RWPE2 (cell line): ENCODE results near the gene TTR.

Experiments
- ATAC-seq: fragments of 200-7000 bp; cut with Tn5 transposase; 3 replicates; pipeline ENCODE4 v1.9.1; 2021; ENCODE audit warnings: low read depth
- DNase-seq: peaks from one replicate; pipeline ENCODE4 v3.0.0-alpha.2; 2020; ENCODE audit warnings: low spot score
- H3K27ac ChIP-seq: fragments of 450-650 bp; 2 replicates; pipeline ENCODE4 v1.5.1; 2017; ENCODE audit warnings: mild to moderate bottlenecking; ENCODE audit not compliant: poor library complexity, severe bottlenecking
- H3K27me3 ChIP-seq: fragments of 250-450 bp; sonication (Bioruptor Pico); 2 replicates; pipeline ENCODE4 v1.5.1; 2021; ENCODE audit warnings: mild to moderate bottlenecking, moderate library complexity; ENCODE audit not compliant: insufficient read depth, poor library complexity, severe bottlenecking
- H3K36me3 ChIP-seq: fragments of 250-450 bp; sonication (Bioruptor Pico); 2 replicates; pipeline ENCODE4 v1.5.1; 2020; ENCODE audit warnings: low read depth, mild to moderate bottlenecking, moderate library complexity
- H3K4me1 ChIP-seq: fragments of 250-450 bp; sonication (Bioruptor Pico); 2 replicates; pipeline ENCODE4 v1.5.1; 2021; ENCODE audit warnings: mild to moderate bottlenecking, moderate library complexity; ENCODE audit not compliant: insufficient read depth, poor library complexity, severe bottlenecking
- H3K4me3 ChIP-seq: fragments of 250-450 bp; sonication (Bioruptor Pico); 2 replicates; pipeline ENCODE4 v1.5.1; 2021; ENCODE audit warnings: mild to moderate bottlenecking, moderate library complexity; ENCODE audit not compliant: severe bottlenecking
- H3K9me3 ChIP-seq: fragments of 250-450 bp; sonication (Bioruptor Pico); 2 replicates; pipeline ENCODE4 v1.5.1; 2021; ENCODE audit warnings: mild to moderate bottlenecking, moderate library complexity; ENCODE audit not compliant: severe bottlenecking
- TF ChIP-seq, protein P1 (sequence below): fragments of 450-650 bp; IDR thresholded peaks from one replicate; pipeline ENCODE4 v1.5.1; 2017; ENCODE audit warnings: mild to moderate bottlenecking, moderate library complexity; ENCODE audit not compliant: poor library complexity, severe bottlenecking

TTR gene

DNA sequence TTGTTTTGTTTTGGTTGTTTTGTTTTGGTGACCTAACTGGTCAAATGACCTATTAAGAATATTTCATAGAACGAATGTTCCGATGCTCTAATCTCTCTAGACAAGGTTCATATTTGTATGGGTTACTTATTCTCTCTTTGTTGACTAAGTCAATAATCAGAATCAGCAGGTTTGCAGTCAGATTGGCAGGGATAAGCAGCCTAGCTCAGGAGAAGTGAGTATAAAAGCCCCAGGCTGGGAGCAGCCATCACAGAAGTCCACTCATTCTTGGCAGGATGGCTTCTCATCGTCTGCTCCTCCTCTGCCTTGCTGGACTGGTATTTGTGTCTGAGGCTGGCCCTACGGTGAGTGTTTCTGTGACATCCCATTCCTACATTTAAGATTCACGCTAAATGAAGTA, at the start of gene TTR:
TTR (plus strand) TSS at position 250 of the 400 bp plus-strand sequence; CDS start at position 276, 26 bp downstream.
- H3K4me3 ChIP-seq: no peak within 1 kb of the TSS
- no peaks in the 10 kb centered on the region for H3K27me3 ChIP-seq
- H3K36me3 ChIP-seq: no peaks in the 10 kb centered on the region
- no peaks in the 10 kb centered on the region for H3K4me1 ChIP-seq
- ATAC-seq: no peak
- no peak for DNase-seq
- H3K9me3 ChIP-seq: no peaks in the 10 kb centered on the region
- H3K27ac ChIP-seq: no peak within 1 kb of the TSS
- TF ChIP-seq, protein P1, sequence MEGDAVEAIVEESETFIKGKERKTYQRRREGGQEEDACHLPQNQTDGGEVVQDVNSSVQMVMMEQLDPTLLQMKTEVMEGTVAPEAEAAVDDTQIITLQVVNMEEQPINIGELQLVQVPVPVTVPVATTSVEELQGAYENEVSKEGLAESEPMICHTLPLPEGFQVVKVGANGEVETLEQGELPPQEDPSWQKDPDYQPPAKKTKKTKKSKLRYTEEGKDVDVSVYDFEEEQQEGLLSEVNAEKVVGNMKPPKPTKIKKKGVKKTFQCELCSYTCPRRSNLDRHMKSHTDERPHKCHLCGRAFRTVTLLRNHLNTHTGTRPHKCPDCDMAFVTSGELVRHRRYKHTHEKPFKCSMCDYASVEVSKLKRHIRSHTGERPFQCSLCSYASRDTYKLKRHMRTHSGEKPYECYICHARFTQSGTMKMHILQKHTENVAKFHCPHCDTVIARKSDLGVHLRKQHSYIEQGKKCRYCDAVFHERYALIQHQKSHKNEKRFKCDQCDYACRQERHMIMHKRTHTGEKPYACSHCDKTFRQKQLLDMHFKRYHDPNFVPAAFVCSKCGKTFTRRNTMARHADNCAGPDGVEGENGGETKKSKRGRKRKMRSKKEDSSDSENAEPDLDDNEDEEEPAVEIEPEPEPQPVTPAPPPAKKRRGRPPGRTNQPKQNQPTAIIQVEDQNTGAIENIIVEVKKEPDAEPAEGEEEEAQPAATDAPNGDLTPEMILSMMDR: no peak

DNA sequence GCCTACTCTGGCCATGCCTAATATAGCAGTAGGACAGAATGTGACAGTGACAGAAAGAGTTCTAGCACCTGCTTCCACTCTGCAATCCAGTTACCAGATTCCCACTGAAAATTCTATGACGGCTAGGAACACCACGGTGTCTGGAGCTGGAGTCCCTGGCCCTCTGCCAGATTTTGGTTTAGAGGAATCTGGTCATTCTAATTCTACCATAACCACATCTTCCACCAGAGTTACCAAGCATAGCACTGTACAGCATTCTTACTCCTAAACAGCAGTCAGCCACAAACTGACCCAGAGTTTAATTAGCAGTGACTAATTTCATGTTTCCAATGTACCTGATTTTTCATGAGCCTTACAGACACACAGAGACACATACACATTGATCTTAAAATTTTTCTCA, 45.2 kb upstream of the TTR start:
- DNase-seq: no peak
- peaks cover 50% of the 10 kb centered on the region for H3K36me3 ChIP-seq
- no peak overlapping the region for H3K4me3 ChIP-seq
- no peaks in the 10 kb centered on the region for H3K4me1 ChIP-seq
- 0 out of 3 replicates have a peak, but pooled peaks have one; percentile 11 for ATAC-seq
- no peaks in the 10 kb centered on the region for H3K27me3 ChIP-seq
- TF ChIP-seq, protein P1: no peak
- no peak overlapping the region for H3K27ac ChIP-seq
- no peaks in the 10 kb centered on the region for H3K9me3 ChIP-seq

DNA sequence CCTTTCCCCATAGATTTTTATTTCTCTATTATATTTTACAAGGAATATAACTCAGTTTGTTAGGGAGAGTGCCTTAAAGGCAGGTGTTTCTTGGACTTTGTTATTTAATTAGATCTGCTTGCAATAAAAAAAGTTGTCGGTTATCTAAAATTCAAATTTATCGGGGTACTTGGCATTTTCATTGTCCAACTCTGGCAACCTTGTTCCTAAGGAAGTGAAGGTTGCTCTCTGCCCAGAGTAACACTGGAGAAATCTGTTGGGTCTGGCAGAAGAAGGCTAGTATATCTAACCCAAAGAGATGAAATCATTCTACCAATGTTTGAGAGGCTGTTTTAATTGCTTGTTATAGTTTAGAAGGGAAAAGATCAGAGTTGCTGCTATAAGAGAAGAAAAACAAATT, 42.8 kb upstream of the TTR start:
- ATAC-seq (no peak), DNase-seq (no peak)
- Histone ChIP-seq H3K36me3 (peaks cover 29% of the 10 kb centered on the region), H3K4me3 (no peak overlapping the region), H3K4me1 (no peaks in the 10 kb centered on the region), H3K27ac (no peak overlapping the region), H3K27me3 (no peaks in the 10 kb centered on the region), H3K9me3 (no peaks in the 10 kb centered on the region)
- TF ChIP-seq, protein P1: no peak

DNA sequence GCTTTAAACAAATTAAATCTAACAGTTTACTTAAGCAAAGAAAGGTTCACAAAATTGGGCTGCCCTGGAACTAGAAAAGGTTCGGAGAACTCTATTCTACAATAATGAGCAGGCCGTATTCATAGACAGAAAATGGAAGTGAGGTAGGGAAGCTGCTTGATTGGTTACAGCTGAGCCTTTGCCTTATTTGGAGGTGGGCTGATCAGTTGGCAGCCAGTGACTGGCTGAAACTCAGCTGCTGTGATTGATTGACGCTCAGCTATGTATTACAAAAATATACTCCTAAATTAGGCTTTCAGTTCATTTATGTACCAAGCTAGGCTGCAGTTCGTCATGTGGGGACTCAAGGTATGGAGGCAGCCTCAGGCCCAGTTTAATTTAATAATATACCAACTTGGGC, 42.3 kb upstream of the TTR start:
- Histone ChIP-seq H3K9me3 (no peaks in the 10 kb centered on the region), H3K4me3 (no peak overlapping the region), H3K36me3 (peaks cover 24% of the 10 kb centered on the region), H3K27me3 (no peaks in the 10 kb centered on the region), H3K27ac (no peak overlapping the region), H3K4me1 (no peaks in the 10 kb centered on the region)
- TF ChIP-seq, protein P1: no peak
- ATAC-seq (peak; percentile 39; the same call in 2 of the 3 replicates), DNase-seq (no peak)

DNA sequence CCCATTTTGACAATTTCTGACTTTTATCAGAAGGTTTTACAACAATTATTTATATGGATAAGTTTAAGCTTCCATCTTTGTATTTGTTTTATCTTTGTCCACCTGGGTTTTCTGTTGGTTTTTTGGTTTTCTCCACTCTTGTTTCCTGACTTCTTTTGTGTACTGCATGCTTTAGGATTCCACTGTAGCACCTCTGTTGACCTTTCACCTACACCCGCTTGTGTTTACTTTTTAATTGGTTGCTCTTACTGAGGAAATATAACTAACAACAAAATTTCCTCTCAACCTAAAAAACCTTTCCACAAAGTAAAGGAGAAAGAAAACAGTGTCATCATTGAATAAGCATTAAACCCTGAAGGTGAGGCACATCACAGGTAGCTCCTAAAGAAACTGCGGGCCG, 39.8 kb upstream of the TTR start:
- no peak overlapping the region for H3K27ac ChIP-seq
- H3K4me1 ChIP-seq: no peaks in the 10 kb centered on the region
- ATAC-seq: no peak

More for the DNA sequence above, 39.8 kb upstream of the TTR start:
- DNase-seq: no peak
- Histone ChIP-seq H3K9me3 (no peaks in the 10 kb centered on the region), H3K27me3 (no peaks in the 10 kb centered on the region), H3K36me3 (peaks cover 1% of the 10 kb centered on the region), H3K4me3 (no peak overlapping the region)
- TF ChIP-seq, protein P1: no peak
